SK-N-SH (cell line): ENCODE data around the gene AATF. TPM values are rescaled to one million over a fixed set of nuclear protein-coding genes. Genes with fewer than 3 reads are reported as not detected.

Experiments
- CTCF ChIA-PET: fragments of 300-600, 350-600 bp; formaldehyde crosslinking; extraction: SDS; loops from one replicate; lab custom pipeline; 2021; lab: Yijun Ruan, JAX
- POLR2A ChIA-PET: fragments of 350-600 bp; sonication (Branson Sonifier 250); formaldehyde crosslinking; extraction: SDS; loops from one replicate; lab custom pipeline; 2020; ENCODE audit warnings: antibody characterized with exemption, inconsistent platforms; lab: Yijun Ruan, JAX
- DNase-seq: peaks from one replicate; pipeline ENCODE4 v3.0.0; 2012
- H2AFZ ChIP-seq: fragments of 200-600 bp; sonication (generic); 2 replicates; pipeline ENCODE4 v1.8.1; 2016; ENCODE audit warnings: antibody characterized with exemption, mild to moderate bottlenecking, low read depth
- H3F3A ChIP-seq: fragments of 200-600 bp; sonication (generic); replicated peaks from 2 replicates; pipeline ENCODE3; 2016; ENCODE audit warnings: antibody characterized with exemption, mild to moderate bottlenecking; ENCODE audit not compliant: insufficient read depth
- H3K27ac ChIP-seq, 2 experiments: fragments of 200-500 bp in 1 of 2; fragments of 200-600 bp in 1 of 2; sonication (Bioruptor generic) in 1 of 2; sonication (generic), shearing (Covaris generic) in 1 of 2; 2 replicates each; pipeline versions ENCODE4 v1.5.1 to v1.6.1; 2014 to 2016; ENCODE audit warnings: low read depth in 2 of 2, inconsistent platforms in 1 of 2, low read length in 1 of 2, mild to moderate bottlenecking in 1 of 2, mixed read lengths in 1 of 2
- H3K27me3 ChIP-seq: fragments of 200-600 bp; sonication (generic), shearing (Covaris generic); 2 replicates; pipeline ENCODE4 v1.6.1; 2016; ENCODE audit warnings: mixed run types; ENCODE audit not compliant: insufficient read depth
- H3K36me3 ChIP-seq, 2 experiments: fragments of 200-500 bp in 1 of 2; fragments of 200-600 bp in 1 of 2; sonication (Bioruptor generic) in 1 of 2; sonication (generic) in 1 of 2; replicated peaks in 1 of 2; 2 replicates each; pipeline versions ENCODE3 to v1.5.1; 2014 to 2016; ENCODE audit warnings: low read length in 1 of 2, mild to moderate bottlenecking in 1 of 2; ENCODE audit not compliant: insufficient read depth in 2 of 2, control insufficient read depth in 1 of 2
- H3K4me1 ChIP-seq, 2 experiments: fragments of 200-500 bp in 1 of 2; fragments of 200-600 bp in 1 of 2; sonication (Bioruptor generic) in 1 of 2; sonication (generic), shearing (Covaris generic) in 1 of 2; 2 replicates each; pipeline versions ENCODE4 v1.5.1 to v1.6.1; 2014 to 2016; ENCODE audit warnings: low read depth in 1 of 2, low read length in 1 of 2, mixed run types in 1 of 2; ENCODE audit not compliant: insufficient read depth in 2 of 2, control insufficient read depth in 1 of 2
- H3K4me2 ChIP-seq: fragments of 200-600 bp; sonication (generic), shearing (Covaris generic); 2 replicates; pipeline ENCODE4 v1.6.1; 2017; ENCODE audit warnings: mixed run types
- H3K4me3 ChIP-seq, 2 experiments: fragments of 200-500 bp in 1 of 2; fragments of 200-600 bp in 1 of 2; sonication (Bioruptor generic) in 1 of 2; sonication (generic), shearing (Covaris generic) in 1 of 2; 2 replicates each; pipeline versions ENCODE4 v1.5.1 to v1.8.1; 2014 to 2016; ENCODE audit warnings: low read depth in 2 of 2, inconsistent platforms in 1 of 2, low read length in 1 of 2, mild to moderate bottlenecking in 1 of 2, mixed read lengths in 1 of 2, moderate library complexity in 1 of 2
- H3K79me2 ChIP-seq: fragments of 200-600 bp; sonication (generic); 2 replicates; pipeline ENCODE4 v1.8.1; 2017; ENCODE audit warnings: mild to moderate bottlenecking; ENCODE audit not compliant: insufficient read depth
- H3K9ac ChIP-seq: fragments of 200-600 bp; sonication (generic); 2 replicates; pipeline ENCODE4 v1.6.1; 2017; ENCODE audit warnings: mixed run types
- H3K9me2 ChIP-seq: fragments of 200-600 bp; sonication (generic); 2 replicates; pipeline ENCODE4 v1.6.1; 2017; ENCODE audit warnings: mixed run types
- H3K9me3 ChIP-seq: fragments of 200-600 bp; sonication (generic); 2 replicates; pipeline ENCODE4 v1.6.1; 2017; ENCODE audit warnings: mixed run types, mild to moderate bottlenecking, moderate library complexity
- H4K20me1 ChIP-seq: fragments of 200-600 bp; sonication (generic); 2 replicates; pipeline ENCODE4 v1.6.1; 2017; ENCODE audit warnings: mild to moderate bottlenecking, mixed run types; ENCODE audit not compliant: insufficient read depth
- CHD2 ChIP-seq: fragments of 150-350 bp; IDR thresholded peaks from 2 replicates; pipeline ENCODE4 v1.6.1; 2018; ENCODE audit warnings: low read length; ENCODE audit not compliant: partially characterized antibody
- EZH2phosphoT487 ChIP-seq: fragments of 200-600 bp; sonication (generic); IDR thresholded peaks from 2 replicates; pipeline ENCODE4 v1.6.1; 2017; ENCODE audit warnings: low read depth, mixed run types, mild to moderate bottlenecking, antibody characterized with exemption, moderate library complexity, borderline replicate concordance
- FOSL2 ChIP-seq: IDR thresholded peaks from 2 replicates; pipeline ENCODE4 v1.4.0; 2012; ENCODE audit warnings: low read depth, mild to moderate bottlenecking, moderate library complexity, borderline replicate concordance
- FOXJ3 ChIP-seq: sonication (generic); formaldehyde crosslinking; IDR thresholded peaks from 2 replicates; pipeline ENCODE4 v1.5.1; 2020; ENCODE audit warnings: mild to moderate bottlenecking, missing genetic modification reagents
- FOXM1 ChIP-seq: IDR thresholded peaks from 2 replicates; pipeline ENCODE4 v1.4.0; 2012; ENCODE audit warnings: low read depth, mild to moderate bottlenecking
- JUND ChIP-seq: IDR thresholded peaks from 2 replicates; pipeline ENCODE4 v1.4.0; 2012
- MEF2A ChIP-seq: IDR thresholded peaks from 2 replicates; pipeline ENCODE4 v1.4.0; 2012; ENCODE audit warnings: low read depth, borderline replicate concordance
- NRF1 ChIP-seq: IDR thresholded peaks from 2 replicates; pipeline ENCODE4 v1.6.1; 2012; ENCODE audit warnings: low read depth, mild to moderate bottlenecking, low read length
- RAD21 ChIP-seq: IDR thresholded peaks from 2 replicates; pipeline ENCODE4 v1.6.1; 2012; ENCODE audit warnings: mild to moderate bottlenecking, low read length
- RFX5 ChIP-seq: IDR thresholded peaks from 2 replicates; pipeline ENCODE4 v1.6.1; 2012; ENCODE audit warnings: mild to moderate bottlenecking, improper control_type of control experiment, low read length
- SIN3A ChIP-seq: IDR thresholded peaks from 2 replicates; pipeline ENCODE4 v1.6.1; 2012; ENCODE audit warnings: low read depth, mild to moderate bottlenecking, low read length, moderate library complexity, borderline replicate concordance
- SMC3 ChIP-seq: IDR thresholded peaks from 2 replicates; pipeline ENCODE4 v1.6.1; 2012; ENCODE audit warnings: low read depth, low read length, improper control_type of control experiment
- TAF1 ChIP-seq: IDR thresholded peaks from 2 replicates; pipeline ENCODE4 v1.6.1; 2012; ENCODE audit warnings: low read depth, mild to moderate bottlenecking, low read length, moderate library complexity, borderline replicate concordance
- WGBS: methylation state at CpG from one replicate; pipeline ENCODE4 v1.1.6; 2017; ENCODE audit warnings: low lambda C conversion rate; 5-methylcytosine and 5-hydroxymethylcytosine counted together
- polyA plus RNA-seq, 3 experiments: library from polyadenylated mRNA; depleted of rRNA; stranded (reverse); fragments of >200 nt; gene quantifications; 2 replicates each; pipeline ENCODE4 v1.2.3, GENCODE V29; 2012
- TF ChIP-seq, protein P1 (sequence below): fragments of 200-600 bp; sonication (generic); IDR thresholded peaks from 2 replicates; pipeline ENCODE4 v1.6.1; 2017; ENCODE audit warnings: antibody characterized with exemption, mild to moderate bottlenecking, moderate library complexity

Gene AATF
- polyA plus RNA-seq, 1 of the 3 experiments (the other 2 are of a cell fraction): 18.8 TPM

GRCh38 chr17:37051833-37052232 is 103.1 kb downstream of the AATF start:
- no peaks in the 10 kb centered on the region for H3K9me3 ChIP-seq
- no peak overlapping the region for H3K9ac ChIP-seq
- POLR2A ChIA-PET: no interaction called here

GRCh38 chr17:37052450-37052849 is 103.7 kb downstream of the AATF start:
- Histone ChIP-seq H3K4me3 (no peak overlapping the region), H4K20me1 (no peaks in the 10 kb centered on the region; the same call in 1 of the 2 replicates), H3K27me3 (no peaks in the 10 kb centered on the region), H3K79me2 (no peaks in the 10 kb centered on the region), H3K27ac (no peak overlapping the region), H3K4me1 (no peaks in the 10 kb centered on the region), H3K9me3 (no peaks in the 10 kb centered on the region), H3K9ac (no peak overlapping the region), H3K4me2 (no peak overlapping the region), H3F3A (no peaks in the 10 kb centered on the region), H2AFZ (no peak overlapping the region), H3K9me2 (no peaks in the 10 kb centered on the region), H3K36me3 (peaks cover 13 to 15% of the 10 kb centered on the region in 2 experiments)
- no peak for DNase-seq
- no peak for TF ChIP-seq FOXM1
- TF ChIP-seq RAD21: no peak
- TF ChIP-seq SIN3A: no peak
- no peak for TF ChIP-seq JUND
- no peak for TF ChIP-seq TAF1
- no peak for TF ChIP-seq RFX5
- no peak for TF ChIP-seq CHD2
- TF ChIP-seq FOSL2: no peak
- no peak for TF ChIP-seq FOXJ3 (CRISPR knock-in tag)
- no peak for TF ChIP-seq SMC3
- ChIA-PET CTCF (interaction anchor here (10.7 kb wide), 1 partner anchor 423 kb away, joined by 236 read pairs; no protein-coding TSS in a partner anchor), POLR2A (no interaction called here)
- 99% methylated on average over 6 of the region's 6 CpGs for WGBS

More at GRCh38 chr17:37051833-37052232, 103.1 kb downstream of the AATF start:
- DNase-seq: no peak
- Histone ChIP-seq H3K36me3 (peaks cover 7 to 12% of the 10 kb centered on the region in 2 experiments), H2AFZ (no peak overlapping the region), H3K27me3 (no peaks in the 10 kb centered on the region), H3K9me2 (no peaks in the 10 kb centered on the region), H3K4me1 (no peaks in the 10 kb centered on the region; a peak in 1 of 4 replicates), H3K79me2 (no peaks in the 10 kb centered on the region), H4K20me1 (no peaks in the 10 kb centered on the region; the same call in 1 of the 2 replicates)
- CTCF ChIA-PET: interaction anchor here (1.0 to 10.7 kb wide), 3 partner anchors 14 to 449 kb away, joined by 3 to 236 read pairs (median 4); no protein-coding TSS in a partner anchor
- TF ChIP-seq TAF1: no peak
- no peak for TF ChIP-seq MEF2A
- TF ChIP-seq NRF1: no peak
- TF ChIP-seq, protein P1, sequence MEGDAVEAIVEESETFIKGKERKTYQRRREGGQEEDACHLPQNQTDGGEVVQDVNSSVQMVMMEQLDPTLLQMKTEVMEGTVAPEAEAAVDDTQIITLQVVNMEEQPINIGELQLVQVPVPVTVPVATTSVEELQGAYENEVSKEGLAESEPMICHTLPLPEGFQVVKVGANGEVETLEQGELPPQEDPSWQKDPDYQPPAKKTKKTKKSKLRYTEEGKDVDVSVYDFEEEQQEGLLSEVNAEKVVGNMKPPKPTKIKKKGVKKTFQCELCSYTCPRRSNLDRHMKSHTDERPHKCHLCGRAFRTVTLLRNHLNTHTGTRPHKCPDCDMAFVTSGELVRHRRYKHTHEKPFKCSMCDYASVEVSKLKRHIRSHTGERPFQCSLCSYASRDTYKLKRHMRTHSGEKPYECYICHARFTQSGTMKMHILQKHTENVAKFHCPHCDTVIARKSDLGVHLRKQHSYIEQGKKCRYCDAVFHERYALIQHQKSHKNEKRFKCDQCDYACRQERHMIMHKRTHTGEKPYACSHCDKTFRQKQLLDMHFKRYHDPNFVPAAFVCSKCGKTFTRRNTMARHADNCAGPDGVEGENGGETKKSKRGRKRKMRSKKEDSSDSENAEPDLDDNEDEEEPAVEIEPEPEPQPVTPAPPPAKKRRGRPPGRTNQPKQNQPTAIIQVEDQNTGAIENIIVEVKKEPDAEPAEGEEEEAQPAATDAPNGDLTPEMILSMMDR: no peak
- no peak for TF ChIP-seq EZH2phosphoT487
- TF ChIP-seq, all 33 proteins: peak for 0
- H3K27ac ChIP-seq: no peak overlapping the region
- H3K4me3 ChIP-seq: no peak overlapping the region
- H3K4me2 ChIP-seq: no peak overlapping the region
- 96% methylated on average over 3 of the region's 3 CpGs for WGBS
- H3F3A ChIP-seq: peaks cover 3% of the 10 kb centered on the region
